Cardiac muscle cell (in vitro differentiated cells and primary cell): ENCODE data around the gene TSPEAR. TPM values are rescaled to one million over a fixed set of nuclear protein-coding genes. Genes with fewer than 3 reads are reported as not detected.

Source experiments
- DNase-seq, 2 donors: peaks; one replicate each; pipeline versions ENCODE4 v3.0.0 to v3.0.0-alpha.2; 2010 to 2017; ENCODE audit warnings: low read depth in 1 of 2, low spot score in 1 of 2
- H3K27ac ChIP-seq: fragments of 200-600 bp; sonication (generic); 2 replicates; pipeline ENCODE4 v1.5.1; 2016
- H3K27me3 ChIP-seq: fragments of 200-600 bp; sonication (generic); 2 replicates; pipeline ENCODE4 v1.6.0; 2016; ENCODE audit warnings: control low read depth
- H3K36me3 ChIP-seq: fragments of 200-600 bp; sonication (generic); 2 replicates; pipeline ENCODE4 v1.5.1; 2016; ENCODE audit warnings: control low read depth
- H3K4me1 ChIP-seq: fragments of 200-600 bp; sonication (generic); 2 replicates; pipeline ENCODE4 v1.8.1; 2017; ENCODE audit warnings: low read depth, mild to moderate bottlenecking, mixed run types
- H3K4me3 ChIP-seq: fragments of 200-600 bp; sonication (generic); 2 replicates; pipeline ENCODE4 v1.5.1; 2016; ENCODE audit warnings: mild to moderate bottlenecking
- H3K9me3 ChIP-seq: fragments of 200-600 bp; sonication (generic); 2 replicates; pipeline ENCODE4 v1.5.1; 2017; ENCODE audit warnings: low read depth, mild to moderate bottlenecking, control low read depth
- polyA plus RNA-seq: library from polyadenylated mRNA; unstranded; fragments of >200 nt; fragmentation: Nextera tagmentation; extraction: Ambion mirVana; gene quantifications from 2 replicates; pipeline ENCODE4 v1.2.1, GENCODE V29; 2016
- total RNA-seq: library from RNA; depleted of rRNA; stranded (reverse); fragments of >200 nt; gene quantifications from 2 replicates; pipeline ENCODE4 v1.2.3, GENCODE V29; 2016
- TF ChIP-seq, protein P1 (sequence below): IDR thresholded peaks from 2 replicates; pipeline ENCODE4 v1.5.1; 2012; ENCODE audit warnings: low read depth, mild to moderate bottlenecking, low read length

The TSPEAR gene
- total and polyA plus RNA-seq, 2 experiments from 2014 or later = 2.8 to 3.4 TPM

GRCh38 chr21:44477131-44477530, 234.2 kb downstream of the TSPEAR start:
- TF ChIP-seq, protein P1, sequence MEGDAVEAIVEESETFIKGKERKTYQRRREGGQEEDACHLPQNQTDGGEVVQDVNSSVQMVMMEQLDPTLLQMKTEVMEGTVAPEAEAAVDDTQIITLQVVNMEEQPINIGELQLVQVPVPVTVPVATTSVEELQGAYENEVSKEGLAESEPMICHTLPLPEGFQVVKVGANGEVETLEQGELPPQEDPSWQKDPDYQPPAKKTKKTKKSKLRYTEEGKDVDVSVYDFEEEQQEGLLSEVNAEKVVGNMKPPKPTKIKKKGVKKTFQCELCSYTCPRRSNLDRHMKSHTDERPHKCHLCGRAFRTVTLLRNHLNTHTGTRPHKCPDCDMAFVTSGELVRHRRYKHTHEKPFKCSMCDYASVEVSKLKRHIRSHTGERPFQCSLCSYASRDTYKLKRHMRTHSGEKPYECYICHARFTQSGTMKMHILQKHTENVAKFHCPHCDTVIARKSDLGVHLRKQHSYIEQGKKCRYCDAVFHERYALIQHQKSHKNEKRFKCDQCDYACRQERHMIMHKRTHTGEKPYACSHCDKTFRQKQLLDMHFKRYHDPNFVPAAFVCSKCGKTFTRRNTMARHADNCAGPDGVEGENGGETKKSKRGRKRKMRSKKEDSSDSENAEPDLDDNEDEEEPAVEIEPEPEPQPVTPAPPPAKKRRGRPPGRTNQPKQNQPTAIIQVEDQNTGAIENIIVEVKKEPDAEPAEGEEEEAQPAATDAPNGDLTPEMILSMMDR = no peak
- H3K27ac ChIP-seq = no peak overlapping the region
- peaks cover 10% of the 10 kb centered on the region for H3K4me1 ChIP-seq
- H3K9me3 ChIP-seq = no peaks in the 10 kb centered on the region
- no peaks in the 10 kb centered on the region for H3K36me3 ChIP-seq
- DNase-seq = no peak
- H3K27me3 ChIP-seq = no peaks in the 10 kb centered on the region
- H3K4me3 ChIP-seq = no peak overlapping the region

- no peak for DNase-seq
- H3K27me3 ChIP-seq = no peaks in the 10 kb centered on the region
- no peak overlapping the region for H3K27ac ChIP-seq
- H3K4me3 ChIP-seq = no peak overlapping the region
- no peaks in the 10 kb centered on the region for H3K9me3 ChIP-seq
- H3K36me3 ChIP-seq = no peaks in the 10 kb centered on the region
- TF ChIP-seq, protein P1 = no peak
- peaks cover 2% of the 10 kb centered on the region for H3K4me1 ChIP-seq
Observed at GRCh38 chr21:44475266-44475845, 236.0 kb downstream of the TSPEAR start.

GRCh38 chr21:44473915-44474555, 237.3 kb downstream of the TSPEAR start:
- DNase-seq = no peak
- H3K4me3 ChIP-seq = no peak overlapping the region
- TF ChIP-seq, protein P1 = no peak
- H3K27me3 ChIP-seq = no peaks in the 10 kb centered on the region
- H3K9me3 ChIP-seq = no peaks in the 10 kb centered on the region
- H3K27ac ChIP-seq = no peak overlapping the region
- no peaks in the 10 kb centered on the region for H3K36me3 ChIP-seq
- H3K4me1 ChIP-seq = no peaks in the 10 kb centered on the region

GRCh38 chr21:44471996-44472395, 239.4 kb downstream of the TSPEAR start:
- no peak overlapping the region for H3K4me3 ChIP-seq
- TF ChIP-seq, protein P1 = no peak
- no peaks in the 10 kb centered on the region for H3K27me3 ChIP-seq
- no peaks in the 10 kb centered on the region for H3K36me3 ChIP-seq
- DNase-seq = no peak
- no peaks in the 10 kb centered on the region for H3K9me3 ChIP-seq
- H3K27ac ChIP-seq = no peak overlapping the region
- no peaks in the 10 kb centered on the region for H3K4me1 ChIP-seq

DNA sequence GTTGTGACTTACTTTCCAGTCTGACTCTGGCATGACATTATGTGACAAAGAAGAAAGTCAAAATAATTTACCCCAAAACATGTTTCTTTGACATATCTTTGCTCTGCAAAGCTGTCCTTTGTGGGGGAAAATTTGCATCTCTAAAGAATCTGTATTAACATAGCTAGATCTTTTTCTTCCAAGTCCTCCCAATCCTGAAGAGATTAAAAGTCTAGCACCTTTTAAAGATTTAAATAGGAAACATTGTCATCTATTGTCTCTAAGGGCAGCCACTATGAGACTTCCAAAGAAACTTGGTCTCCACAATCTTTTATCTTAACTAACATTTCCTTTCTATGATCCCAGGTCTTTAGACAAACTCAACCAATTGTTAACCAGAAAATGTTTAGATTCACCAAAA, 240.0 kb downstream of the TSPEAR start:
- no peak for DNase-seq
- no peak overlapping the region for H3K27ac ChIP-seq
- H3K4me3 ChIP-seq = no peak overlapping the region
- H3K36me3 ChIP-seq = no peaks in the 10 kb centered on the region
- H3K4me1 ChIP-seq = no peaks in the 10 kb centered on the region
- H3K27me3 ChIP-seq = no peaks in the 10 kb centered on the region
- TF ChIP-seq, protein P1 = no peak
- no peaks in the 10 kb centered on the region for H3K9me3 ChIP-seq
